GM10248 (cell line): ENCODE data around the gene KRCC1.

ENCODE experiments used
- CTCF ChIA-PET: fragments of 300-600 bp; sonication (Branson Sonifier 250); formaldehyde crosslinking; extraction: SDS; loops from one replicate; lab custom pipeline; 2021; ENCODE audit warnings: antibody characterized with exemption; lab: Yijun Ruan, JAX
- POLR2A ChIA-PET: fragments of 350-650 bp; sonication (Branson Sonifier 250); formaldehyde crosslinking; extraction: SDS; loops from one replicate; lab custom pipeline; 2020; ENCODE audit warnings: antibody characterized with exemption; lab: Yijun Ruan, JAX
- DNase-seq: peaks from one replicate; pipeline ENCODE4 v3.0.0; 2012; ENCODE audit errors: extremely low spot score
- TF ChIP-seq, protein P1 (sequence below): IDR thresholded peaks from 2 replicates; pipeline ENCODE4 v1.5.1; 2012; ENCODE audit warnings: mild to moderate bottlenecking, low read depth; ENCODE audit errors: extremely low read depth, missing control alignments, control extremely low read depth

KRCC1 gene

DNA sequence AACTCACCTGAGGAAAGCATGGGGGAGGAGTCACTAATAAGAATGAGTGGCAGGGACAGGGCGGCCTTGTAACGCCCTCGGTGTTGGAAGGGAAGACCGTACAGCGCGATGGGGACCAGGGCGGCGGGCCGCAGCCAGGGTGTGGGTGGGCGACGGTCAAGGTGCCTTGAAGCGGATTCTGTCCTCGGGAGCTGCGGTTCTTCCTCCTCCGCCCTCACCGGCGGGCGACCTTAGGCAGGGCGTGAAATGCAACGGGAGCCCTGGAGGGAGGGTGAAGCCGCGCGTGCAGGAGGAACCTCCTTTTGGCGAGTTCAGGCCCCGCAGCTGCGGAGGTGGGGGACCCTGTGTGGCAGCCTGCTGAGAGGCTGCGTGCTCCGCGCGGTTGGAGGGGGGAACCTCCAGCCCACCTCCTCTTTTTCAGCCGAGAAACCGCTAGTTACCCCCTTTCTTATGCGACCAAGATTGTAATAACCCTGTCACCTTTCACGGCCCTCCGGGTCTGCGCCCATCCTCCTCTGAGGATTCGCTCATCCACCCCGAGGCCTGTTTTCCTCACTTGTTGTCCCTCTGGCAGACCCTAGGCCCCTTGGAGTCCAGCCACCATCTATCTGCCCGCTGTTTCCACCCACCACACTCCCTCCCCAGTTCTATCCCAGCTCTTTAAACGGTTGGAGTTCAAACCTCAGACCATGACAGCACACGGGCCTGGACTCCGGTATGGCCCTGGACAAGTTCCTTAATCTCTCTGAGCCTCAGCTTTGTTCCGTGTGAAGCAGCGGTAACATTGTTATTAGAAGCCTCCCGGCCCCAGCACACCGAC lies 38.4 kb downstream of the KRCC1 start:
- ChIA-PET CTCF (interaction anchor here (1.3 to 2.4 kb wide), 3 partner anchors 15 to 44 kb away, joined by 3 to 9 read pairs (median 5); no protein-coding TSS in a partner anchor), POLR2A (interaction anchor here (0.5 to 0.6 kb wide), 2 partner anchors 168 to 223 kb away, joined by 3 to 4 read pairs; no protein-coding TSS in a partner anchor)
- DNase-seq, result peak; percentile 75
- TF ChIP-seq, protein P1, sequence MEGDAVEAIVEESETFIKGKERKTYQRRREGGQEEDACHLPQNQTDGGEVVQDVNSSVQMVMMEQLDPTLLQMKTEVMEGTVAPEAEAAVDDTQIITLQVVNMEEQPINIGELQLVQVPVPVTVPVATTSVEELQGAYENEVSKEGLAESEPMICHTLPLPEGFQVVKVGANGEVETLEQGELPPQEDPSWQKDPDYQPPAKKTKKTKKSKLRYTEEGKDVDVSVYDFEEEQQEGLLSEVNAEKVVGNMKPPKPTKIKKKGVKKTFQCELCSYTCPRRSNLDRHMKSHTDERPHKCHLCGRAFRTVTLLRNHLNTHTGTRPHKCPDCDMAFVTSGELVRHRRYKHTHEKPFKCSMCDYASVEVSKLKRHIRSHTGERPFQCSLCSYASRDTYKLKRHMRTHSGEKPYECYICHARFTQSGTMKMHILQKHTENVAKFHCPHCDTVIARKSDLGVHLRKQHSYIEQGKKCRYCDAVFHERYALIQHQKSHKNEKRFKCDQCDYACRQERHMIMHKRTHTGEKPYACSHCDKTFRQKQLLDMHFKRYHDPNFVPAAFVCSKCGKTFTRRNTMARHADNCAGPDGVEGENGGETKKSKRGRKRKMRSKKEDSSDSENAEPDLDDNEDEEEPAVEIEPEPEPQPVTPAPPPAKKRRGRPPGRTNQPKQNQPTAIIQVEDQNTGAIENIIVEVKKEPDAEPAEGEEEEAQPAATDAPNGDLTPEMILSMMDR, result no peak

DNA sequence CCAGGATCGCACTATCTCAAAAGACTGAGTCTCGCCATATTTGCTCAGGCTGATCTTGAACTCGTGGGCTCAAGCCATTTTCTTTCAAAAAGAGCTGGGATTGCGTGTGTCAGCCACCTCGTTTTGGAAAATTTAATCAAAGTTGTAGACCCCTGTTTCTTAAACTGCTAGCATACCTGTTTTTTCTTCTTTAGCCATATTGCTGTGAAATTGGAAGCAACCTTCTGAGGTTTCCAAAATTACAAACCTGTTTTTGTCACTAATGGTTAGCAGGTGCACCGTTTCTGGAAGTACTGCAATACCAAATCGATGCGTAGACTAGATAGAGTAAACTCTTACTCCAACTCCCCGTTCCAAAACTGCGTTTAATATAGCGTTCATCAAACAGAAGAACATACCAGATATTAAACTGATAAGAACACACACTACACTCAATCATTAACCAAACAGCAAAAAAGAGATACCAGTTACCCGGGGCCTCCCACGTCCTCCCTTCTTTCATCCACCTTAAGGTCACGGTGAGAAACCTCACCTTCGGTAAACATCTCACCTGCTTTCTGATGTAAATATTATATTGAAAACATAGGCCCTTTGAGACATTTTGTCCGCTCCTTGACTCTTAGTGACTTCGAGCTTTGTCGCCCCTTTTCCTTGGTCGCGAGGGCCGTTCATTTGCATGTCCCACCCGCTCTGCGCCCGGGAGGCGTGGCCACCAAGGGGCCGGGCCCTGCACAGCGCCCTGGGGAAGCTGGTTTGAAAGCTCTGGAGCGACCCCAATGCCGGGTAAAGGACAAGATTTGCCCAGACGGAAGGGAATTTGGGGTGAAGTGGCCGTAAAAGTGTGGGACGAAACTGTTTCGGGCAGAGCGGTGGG lies 39.3 kb downstream of the KRCC1 start, which contains the start of gene RNU2-63P:
Gene RNU2-63P, minus strand, starts transcription at position 462 of the 874 bp plus-strand sequence.
- TF ChIP-seq, protein P1, result no peak

DNA sequence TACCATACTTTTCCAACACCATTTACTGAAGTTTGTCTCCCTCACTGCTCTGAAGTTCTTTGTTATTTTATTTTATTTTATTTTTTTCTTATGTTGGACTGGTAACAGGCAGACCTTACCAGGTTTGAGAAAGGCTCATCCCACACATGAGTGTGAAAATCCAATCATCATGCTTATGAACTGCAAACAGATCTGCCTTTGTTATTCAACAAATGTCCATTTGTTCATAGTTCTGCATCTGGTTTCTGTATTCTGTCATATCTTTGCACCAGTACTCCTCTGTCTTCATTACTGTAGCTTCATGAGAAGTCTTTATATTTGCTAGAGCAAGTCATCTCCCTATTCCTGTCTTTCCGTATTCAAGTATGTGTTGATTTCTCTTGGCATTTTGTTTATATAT lies 44.6 kb downstream of the KRCC1 start:
- CTCF ChIA-PET, result interaction anchor here (2.0 to 4.4 kb wide), 2 partner anchors 11 to 49 kb away, joined by 9 to 35 read pairs; no protein-coding TSS in a partner anchor
- POLR2A ChIA-PET, result no interaction called here
- TF ChIP-seq, protein P1, result no peak
- no peak for DNase-seq

More for the DNA sequence above, 39.3 kb downstream of the KRCC1 start, which contains the start of gene RNU2-63P:
- ChIA-PET CTCF (interaction anchor here (0.7 to 2.4 kb wide), 4 partner anchors 14 to 45 kb away, joined by 3 to 9 read pairs (median 4); no protein-coding TSS in a partner anchor), POLR2A (interaction anchor here (0.6 kb wide), 1 partner anchor 224 kb away, joined by 3 read pairs; no protein-coding TSS in a partner anchor)
- peak; percentile 80 for DNase-seq

DNA sequence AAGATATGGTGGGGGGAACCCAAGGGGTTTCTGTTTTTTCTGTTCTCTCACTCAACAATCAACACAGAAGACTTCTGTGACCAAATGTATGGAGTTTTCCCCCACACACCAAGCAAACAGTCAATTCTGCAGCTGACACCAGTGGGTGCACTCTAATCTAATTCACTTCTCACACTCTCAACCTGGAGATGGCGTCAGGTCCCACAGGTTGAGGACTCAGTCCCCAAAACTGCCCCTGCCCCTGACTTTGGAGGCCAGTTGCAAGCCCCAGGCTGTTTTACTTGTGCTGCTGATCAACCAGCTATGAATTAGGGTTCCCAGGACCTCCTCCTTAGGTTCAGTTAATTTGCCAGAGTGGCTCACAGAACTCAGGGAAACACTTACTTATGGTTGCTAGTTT lies 45.4 kb downstream of the KRCC1 start:
- TF ChIP-seq, protein P1, result no peak
- CTCF ChIA-PET, result interaction anchor here (1.0 to 4.4 kb wide), 4 partner anchors 9 to 50 kb away, joined by 3 to 35 read pairs (median 6); no protein-coding TSS in a partner anchor
- POLR2A ChIA-PET, result no interaction called here
- no peak for DNase-seq

DNA sequence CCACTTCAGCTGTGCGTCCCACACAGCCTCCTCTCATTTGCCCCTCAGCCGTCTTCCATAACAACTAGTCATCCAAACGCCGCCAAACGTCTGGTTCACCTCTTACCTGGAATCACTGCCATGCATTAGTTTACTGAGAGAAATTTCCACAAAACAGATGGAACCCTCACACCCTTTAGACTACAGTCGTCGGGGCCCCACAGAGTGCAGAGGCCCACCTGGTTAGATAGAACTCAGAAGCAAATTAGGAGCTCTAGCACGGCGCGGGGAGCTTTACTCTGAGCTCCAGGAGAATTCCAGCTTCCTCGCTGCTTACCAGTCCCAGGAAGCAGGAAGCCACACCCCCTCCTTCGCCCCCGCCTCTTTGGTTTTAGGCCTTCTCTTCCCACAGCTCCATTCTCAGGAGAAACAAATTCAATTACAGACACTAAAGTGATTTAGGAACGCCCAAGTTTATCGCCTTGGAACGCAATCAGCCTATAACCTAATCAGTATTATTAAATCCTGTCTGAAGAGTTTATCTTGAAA lies 48.6 kb downstream of the KRCC1 start:
- ChIA-PET CTCF (no interaction called here), POLR2A (no interaction called here)
- DNase-seq, result no peak
- TF ChIP-seq, protein P1, result no peak
